ENCODE results near the gene KCNQ1. TPM values are rescaled to one million over a fixed set of nuclear protein-coding genes. Genes with fewer than 3 reads are reported as not detected.

The KCNQ1 gene
- total RNA-seq, 4 donors from 2014 or later, result 3.2 to 12.7 (median 5.5) TPM

DNA sequence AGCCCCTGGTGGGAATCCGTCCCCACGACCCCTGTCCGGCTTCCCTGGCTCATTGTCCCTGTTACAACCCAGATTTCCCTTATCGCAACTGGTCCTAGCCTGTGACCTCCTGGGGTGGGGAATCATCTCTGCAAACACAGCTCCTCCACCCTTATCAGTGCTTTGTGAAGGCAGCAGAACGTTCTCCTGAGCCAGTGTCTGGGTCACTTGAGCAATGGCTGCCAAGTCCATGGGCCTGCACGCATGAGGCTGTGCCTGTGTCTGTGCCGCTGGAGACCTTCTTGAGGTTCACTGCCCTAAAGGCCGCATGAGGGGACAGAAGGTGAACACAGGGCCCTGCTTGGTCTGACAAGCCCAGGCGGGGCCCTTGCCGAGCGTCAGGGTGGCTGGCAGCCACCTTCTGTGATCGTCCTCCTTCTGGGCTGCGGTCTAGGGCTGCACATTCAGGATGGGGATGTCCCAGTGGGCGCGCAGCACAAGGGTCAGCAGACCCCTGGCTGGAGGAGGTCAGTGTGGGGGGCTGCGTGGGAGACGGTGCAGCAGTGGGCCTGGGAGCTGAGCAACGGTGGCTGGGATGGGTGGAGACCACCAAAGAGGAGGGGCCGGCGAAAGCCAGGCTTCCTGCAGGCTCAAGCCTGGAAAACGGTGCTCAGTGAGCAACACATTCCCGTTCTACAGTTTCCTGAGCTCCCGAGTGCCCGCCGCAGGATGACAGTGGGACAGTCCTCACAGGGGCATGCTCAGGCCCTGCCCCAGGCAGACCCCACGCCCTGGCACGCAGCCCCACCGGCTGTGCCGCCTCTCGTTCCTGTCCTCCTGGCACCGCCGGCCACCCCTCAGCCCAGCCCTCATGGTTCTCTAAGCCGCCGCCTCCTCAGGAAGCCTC, 366.6 kb downstream of the KCNQ1 start:
- TF ChIP-seq, protein P1, sequence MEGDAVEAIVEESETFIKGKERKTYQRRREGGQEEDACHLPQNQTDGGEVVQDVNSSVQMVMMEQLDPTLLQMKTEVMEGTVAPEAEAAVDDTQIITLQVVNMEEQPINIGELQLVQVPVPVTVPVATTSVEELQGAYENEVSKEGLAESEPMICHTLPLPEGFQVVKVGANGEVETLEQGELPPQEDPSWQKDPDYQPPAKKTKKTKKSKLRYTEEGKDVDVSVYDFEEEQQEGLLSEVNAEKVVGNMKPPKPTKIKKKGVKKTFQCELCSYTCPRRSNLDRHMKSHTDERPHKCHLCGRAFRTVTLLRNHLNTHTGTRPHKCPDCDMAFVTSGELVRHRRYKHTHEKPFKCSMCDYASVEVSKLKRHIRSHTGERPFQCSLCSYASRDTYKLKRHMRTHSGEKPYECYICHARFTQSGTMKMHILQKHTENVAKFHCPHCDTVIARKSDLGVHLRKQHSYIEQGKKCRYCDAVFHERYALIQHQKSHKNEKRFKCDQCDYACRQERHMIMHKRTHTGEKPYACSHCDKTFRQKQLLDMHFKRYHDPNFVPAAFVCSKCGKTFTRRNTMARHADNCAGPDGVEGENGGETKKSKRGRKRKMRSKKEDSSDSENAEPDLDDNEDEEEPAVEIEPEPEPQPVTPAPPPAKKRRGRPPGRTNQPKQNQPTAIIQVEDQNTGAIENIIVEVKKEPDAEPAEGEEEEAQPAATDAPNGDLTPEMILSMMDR (IDR thresholded peaks at IDR 0.05; ENCODE audit: low read depth), result no peak

- TF ChIP-seq, protein P1 (IDR thresholded peaks at IDR 0.05; ENCODE audit: low read depth), result no peak
These were observed 367.7 kb downstream of the KCNQ1 start for GRCh38 chr11:2812371-2812991.

DNA sequence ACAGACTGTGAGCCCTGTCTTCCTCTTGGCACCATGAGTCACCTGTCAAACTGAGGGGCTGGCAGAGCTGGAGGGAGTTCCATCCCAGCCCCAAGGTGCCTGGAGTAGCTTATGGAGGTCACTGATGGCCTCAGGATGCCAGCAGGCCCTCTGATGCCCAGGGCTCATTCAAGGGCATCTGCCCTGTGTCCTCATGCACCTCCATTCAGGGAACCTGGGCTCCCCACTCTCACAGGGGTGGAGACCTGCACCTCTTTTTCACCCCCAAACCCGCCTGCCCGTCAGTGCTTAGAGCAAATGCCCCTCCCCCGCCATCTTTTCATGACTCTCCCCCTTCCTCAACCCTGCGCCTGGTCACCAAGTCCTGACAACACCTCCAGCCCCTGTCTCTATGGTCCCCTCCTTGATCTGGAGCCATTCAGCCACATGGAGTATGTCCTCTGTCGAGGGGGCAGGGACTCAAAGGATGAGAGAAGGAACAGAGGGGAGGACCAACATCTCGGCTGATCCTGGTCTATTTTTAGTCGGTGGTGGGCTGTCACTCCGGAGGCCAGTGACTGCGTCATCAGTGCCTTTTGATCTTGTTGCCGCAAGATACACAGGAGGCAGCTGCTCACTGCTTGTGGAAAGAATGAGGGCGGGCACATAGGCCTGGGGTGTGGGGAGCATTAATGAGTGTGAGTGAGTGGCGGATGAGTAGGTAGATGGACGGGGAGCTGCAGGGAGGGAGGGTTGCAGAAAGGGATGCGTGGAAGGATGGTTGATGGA, 368.5 kb downstream of the KCNQ1 start:
- TF ChIP-seq, protein P1 (IDR thresholded peaks at IDR 0.05; ENCODE audit: low read depth), result no peak

- TF ChIP-seq, protein P1 (IDR thresholded peaks at IDR 0.05; ENCODE audit: low read depth), result no peak
These were observed 369.2 kb downstream of the KCNQ1 start for GRCh38 chr11:2813968-2814367.

DNA sequence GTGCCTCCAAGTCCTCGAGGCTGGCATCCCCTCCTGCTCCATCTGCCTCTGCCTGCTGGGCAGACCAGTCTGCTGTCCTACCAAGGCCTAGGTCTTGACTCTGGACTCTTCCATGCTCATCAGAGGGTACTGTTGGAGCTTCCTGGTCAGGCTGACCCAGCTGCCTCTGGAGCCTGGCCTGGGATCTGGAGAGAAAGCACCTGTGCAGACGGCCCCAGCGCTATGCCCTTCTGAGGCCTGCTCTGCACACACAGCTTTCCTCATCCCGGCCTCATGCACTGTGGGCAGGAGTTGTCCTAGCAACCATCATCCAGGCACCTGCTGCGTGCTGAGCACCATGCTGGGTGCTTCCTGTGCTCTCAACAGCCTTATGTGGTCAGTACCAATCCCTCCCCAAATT, 369.9 kb downstream of the KCNQ1 start:
- TF ChIP-seq, protein P1 (IDR thresholded peaks at IDR 0.05; ENCODE audit: low read depth), result no peak

- TF ChIP-seq, protein P1 (IDR thresholded peaks at IDR 0.05; ENCODE audit: low read depth), result no peak
These were observed 371.1 kb downstream of the KCNQ1 start for GRCh38 chr11:2815762-2816496.
